Neural progenitor cell (in vitro differentiated cells): ENCODE data around the gene HUWE1. TPM values are rescaled to one million over a fixed set of nuclear protein-coding genes. Genes with fewer than 3 reads are reported as not detected.

ENCODE experiments used
- DNase-seq: peaks from one replicate; pipeline ENCODE4 v3.0.0-alpha.2; 2016; ENCODE audit warnings: low spot score
- H2AFZ ChIP-seq: fragments of 200-600 bp; sonication (generic); replicated peaks from 2 replicates; pipeline ENCODE4 v1.6.1; 2016; ENCODE audit warnings: antibody characterized with exemption
- H3F3A ChIP-seq: fragments of 200-600 bp; sonication (generic); 2 replicates; pipeline ENCODE4 v1.6.1; 2016; ENCODE audit warnings: antibody characterized with exemption, low read depth
- H3K27ac ChIP-seq: fragments of 200-600 bp; sonication (generic); 2 replicates; pipeline ENCODE4 v1.5.1; 2016; ENCODE audit warnings: mild to moderate bottlenecking
- H3K27me3 ChIP-seq: fragments of 200-600 bp; sonication (generic); 2 replicates; pipeline ENCODE4 v1.6.1; 2016; ENCODE audit warnings: mild to moderate bottlenecking, moderate library complexity
- H3K36me3 ChIP-seq: fragments of 200-600 bp; sonication (generic); 2 replicates; pipeline ENCODE4 v1.5.1; 2016
- H3K4me1 ChIP-seq: fragments of 200-600 bp; sonication (generic); 2 replicates; pipeline ENCODE4 v1.6.1; 2016; ENCODE audit warnings: mixed run types
- H3K4me2 ChIP-seq: fragments of 200-600 bp; sonication (generic); 2 replicates; pipeline ENCODE4 v1.6.1; 2016
- H3K4me3 ChIP-seq: fragments of 200-600 bp; sonication (generic); 2 replicates; pipeline ENCODE4 v1.5.1; 2016
- H3K79me2 ChIP-seq: fragments of 200-600 bp; sonication (generic); 2 replicates; pipeline ENCODE4 v1.6.1; 2016; ENCODE audit warnings: low read depth
- H3K9ac ChIP-seq: fragments of 200-600 bp; sonication (generic); 2 replicates; pipeline ENCODE4 v1.6.1; 2016
- H3K9me3 ChIP-seq: fragments of 200-600 bp; sonication (generic); 2 replicates; pipeline ENCODE4 v1.5.1; 2016; ENCODE audit warnings: low read depth
- H4K20me1 ChIP-seq: fragments of 200-600 bp; sonication (generic); 2 replicates; pipeline ENCODE4 v1.6.1; 2016; ENCODE audit warnings: low read depth
- H3K27ac Mint-ChIP-seq: 3 replicates; pipeline ENCODE4 v1.8.0; 2021; ENCODE audit warnings: mixed read lengths
- H3K27me3 Mint-ChIP-seq: 2 replicates; pipeline ENCODE4 v1.8.0; 2022; ENCODE audit warnings: low read depth, mild to moderate bottlenecking, inconsistent platforms, moderate library complexity, mixed read lengths; ENCODE audit not compliant: insufficient read depth
- H3K36me3 Mint-ChIP-seq: 3 replicates; pipeline ENCODE4 v1.8.0; 2021; ENCODE audit warnings: mixed read lengths
- H3K4me1 Mint-ChIP-seq: 3 replicates; pipeline ENCODE4 v1.8.0; 2021; ENCODE audit warnings: mixed read lengths
- H3K4me3 Mint-ChIP-seq: 3 replicates; pipeline ENCODE4 v1.8.0; 2021; ENCODE audit warnings: mild to moderate bottlenecking, moderate library complexity, mixed read lengths
- H3K9me3 Mint-ChIP-seq: 3 replicates; pipeline ENCODE4 v1.8.0; 2020; ENCODE audit warnings: mixed read lengths
- EZH2 ChIP-seq: fragments of 200-600 bp; sonication (generic); IDR thresholded peaks from 2 replicates; pipeline ENCODE4 v1.6.1; 2017; ENCODE audit warnings: antibody characterized with exemption, mild to moderate bottlenecking, moderate library complexity
- EZH2phosphoT487 ChIP-seq: fragments of 200-600 bp; sonication (generic); IDR thresholded peaks from 2 replicates; pipeline ENCODE4 v1.6.1; 2017; ENCODE audit warnings: antibody characterized with exemption
- total RNA-seq: library from RNA; depleted of rRNA; stranded (reverse); fragments of >200 nt; gene quantifications from 2 replicates; pipeline ENCODE4 v1.2.3, GENCODE V29; 2015; ENCODE audit warnings: low replicate concordance
- TF ChIP-seq, protein P1 (sequence below): fragments of 200-600 bp; sonication (generic); IDR thresholded peaks from 2 replicates; pipeline ENCODE4 v1.5.1; 2017; ENCODE audit warnings: antibody characterized with exemption, mild to moderate bottlenecking

HUWE1 gene
- total RNA-seq, 1 donor from 2014 or later: 149 TPM

DNA sequence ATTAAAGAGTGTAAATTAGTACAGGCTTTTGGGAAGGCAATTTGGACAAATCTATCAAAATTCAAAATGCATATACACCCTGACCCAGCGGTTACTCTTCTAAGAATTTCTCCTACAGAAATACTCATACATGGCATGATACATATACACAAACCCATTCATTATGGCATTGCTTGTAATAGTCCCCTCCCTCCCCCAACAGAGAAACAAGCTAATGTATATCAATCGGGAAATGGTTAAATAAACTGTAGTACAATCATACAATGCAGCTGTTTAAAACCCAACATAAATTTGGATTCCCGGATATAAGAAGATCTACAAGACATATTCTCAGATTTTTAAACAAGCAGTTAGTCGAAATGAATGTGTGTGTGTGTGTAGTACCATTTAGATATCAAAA is 808 bp downstream of the HUWE1 start:
- H3K4me1 Mint-ChIP-seq: peaks cover 9% of the 10 kb centered on the region
- Histone ChIP-seq H3K9me3 (no peaks in the 10 kb centered on the region), H3K27ac (peak overlapping the region; percentile 88), H3K79me2 (peaks cover 47% of the 10 kb centered on the region), H3K27me3 (no peaks in the 10 kb centered on the region), H3K4me2 (peak overlapping the region; percentile 82), H3F3A (peaks cover 31% of the 10 kb centered on the region), H3K36me3 (no peaks in the 10 kb centered on the region), H3K4me1 (no peaks in the 10 kb centered on the region), H4K20me1 (peaks cover 16% of the 10 kb centered on the region), H2AFZ (no peak overlapping the region), H3K9ac (peak overlapping the region; percentile 67), H3K4me3 (peak overlapping the region; percentile 76)
- H3K9me3 Mint-ChIP-seq: peaks cover 6% of the 10 kb centered on the region
- TF ChIP-seq EZH2phosphoT487: no peak
- TF ChIP-seq, protein P1, sequence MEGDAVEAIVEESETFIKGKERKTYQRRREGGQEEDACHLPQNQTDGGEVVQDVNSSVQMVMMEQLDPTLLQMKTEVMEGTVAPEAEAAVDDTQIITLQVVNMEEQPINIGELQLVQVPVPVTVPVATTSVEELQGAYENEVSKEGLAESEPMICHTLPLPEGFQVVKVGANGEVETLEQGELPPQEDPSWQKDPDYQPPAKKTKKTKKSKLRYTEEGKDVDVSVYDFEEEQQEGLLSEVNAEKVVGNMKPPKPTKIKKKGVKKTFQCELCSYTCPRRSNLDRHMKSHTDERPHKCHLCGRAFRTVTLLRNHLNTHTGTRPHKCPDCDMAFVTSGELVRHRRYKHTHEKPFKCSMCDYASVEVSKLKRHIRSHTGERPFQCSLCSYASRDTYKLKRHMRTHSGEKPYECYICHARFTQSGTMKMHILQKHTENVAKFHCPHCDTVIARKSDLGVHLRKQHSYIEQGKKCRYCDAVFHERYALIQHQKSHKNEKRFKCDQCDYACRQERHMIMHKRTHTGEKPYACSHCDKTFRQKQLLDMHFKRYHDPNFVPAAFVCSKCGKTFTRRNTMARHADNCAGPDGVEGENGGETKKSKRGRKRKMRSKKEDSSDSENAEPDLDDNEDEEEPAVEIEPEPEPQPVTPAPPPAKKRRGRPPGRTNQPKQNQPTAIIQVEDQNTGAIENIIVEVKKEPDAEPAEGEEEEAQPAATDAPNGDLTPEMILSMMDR: no peak
- no peak for TF ChIP-seq EZH2
- H3K27ac Mint-ChIP-seq: peak overlapping the region; percentile 92
- peaks cover 5% of the 10 kb centered on the region for H3K27me3 Mint-ChIP-seq
- H3K36me3 Mint-ChIP-seq: peaks cover 3% of the 10 kb centered on the region
- DNase-seq: no peak
- peak overlapping the region; percentile 95 for H3K4me3 Mint-ChIP-seq

DNA sequence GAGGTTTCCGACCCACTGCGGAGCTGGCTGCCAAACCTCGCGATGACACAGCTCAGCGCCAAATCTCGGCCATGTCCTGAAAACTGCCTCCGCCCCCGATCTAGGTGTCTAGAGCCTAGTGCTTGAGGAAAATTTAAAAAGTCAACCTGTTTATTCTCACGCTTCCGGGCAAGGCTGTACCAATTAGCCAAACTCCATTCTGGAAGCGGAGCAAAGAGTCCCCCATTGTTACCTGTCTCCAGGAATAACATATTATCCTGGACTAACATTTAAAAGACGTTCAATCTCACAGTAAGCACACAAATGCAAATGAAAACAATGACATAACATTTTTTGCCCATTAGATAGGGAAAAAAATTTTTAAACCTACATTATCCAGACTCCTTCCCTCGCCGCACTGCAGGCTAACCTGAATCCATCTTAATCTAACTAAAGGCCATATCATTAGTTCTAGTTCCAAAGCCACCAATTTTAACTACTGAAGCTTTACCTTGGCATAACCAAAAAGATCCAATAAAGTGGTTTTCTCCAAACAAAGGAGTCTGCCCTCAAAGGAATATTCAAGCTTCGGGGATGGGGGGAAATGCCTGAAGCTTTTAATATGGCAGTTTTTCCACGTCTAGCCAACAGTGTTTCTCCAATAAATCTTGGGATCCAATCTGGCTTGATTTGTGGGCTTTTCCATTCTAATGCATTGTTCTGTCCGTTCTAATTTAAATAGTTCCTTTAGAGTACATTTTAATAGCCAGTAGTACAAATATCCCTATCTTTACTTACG is 1.9 kb downstream of the HUWE1 start:
- peak overlapping the region; percentile 95 for H3K4me3 Mint-ChIP-seq
- peaks cover 9% of the 10 kb centered on the region for H3K36me3 Mint-ChIP-seq

DNA sequence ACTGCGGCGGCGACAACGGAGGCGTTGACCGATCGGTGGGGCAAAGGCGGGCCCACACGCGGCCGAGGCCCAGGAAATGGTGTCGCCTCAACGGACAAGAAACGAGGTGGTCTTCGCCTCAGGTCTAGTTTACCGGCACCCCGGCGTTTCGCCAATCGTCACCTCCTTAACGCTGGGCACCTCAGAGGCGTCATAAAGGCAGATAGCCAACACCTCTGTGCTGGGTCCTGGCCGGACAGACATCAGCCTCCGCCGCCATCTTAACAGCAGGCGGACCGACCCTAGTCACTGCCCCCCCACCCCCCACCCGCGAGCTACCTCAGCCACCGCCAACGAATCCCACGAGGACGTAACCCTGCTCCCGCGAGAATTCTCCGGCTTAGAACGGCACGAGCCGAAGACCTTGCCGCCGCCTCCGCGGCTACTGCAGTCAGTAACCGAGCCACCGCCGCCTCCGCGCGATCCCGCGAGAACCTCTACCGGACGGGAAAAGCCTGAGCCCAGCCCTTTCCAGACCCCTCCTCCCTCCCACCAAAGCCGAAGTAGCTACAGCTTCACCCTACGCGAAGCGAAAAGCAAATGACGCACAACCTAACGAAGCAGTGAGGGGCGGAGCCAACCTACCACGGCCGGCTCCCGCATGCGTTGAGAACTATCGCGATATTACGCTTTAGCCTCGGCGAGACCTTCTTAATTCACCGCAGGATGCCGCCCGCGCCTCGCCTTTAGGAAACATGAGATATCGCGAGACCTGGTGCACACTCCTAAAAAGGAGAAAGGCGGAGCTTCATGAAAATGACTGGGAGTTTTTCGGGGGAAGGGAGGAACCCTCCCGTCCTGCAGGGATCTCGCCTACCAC is 2.7 kb downstream of the HUWE1 start:
- Histone ChIP-seq H3K9ac (peak overlapping the region; percentile 94), H3K4me2 (peak overlapping the region; percentile 76), H3F3A (peaks cover 31% of the 10 kb centered on the region), H3K4me1 (no peaks in the 10 kb centered on the region), H3K4me3 (peak overlapping the region; percentile 76), H3K27me3 (no peaks in the 10 kb centered on the region), H3K36me3 (no peaks in the 10 kb centered on the region), H3K27ac (peak overlapping the region; percentile 95), H2AFZ (no peak overlapping the region), H4K20me1 (peaks cover 36% of the 10 kb centered on the region), H3K79me2 (peaks cover 66% of the 10 kb centered on the region), H3K9me3 (no peaks in the 10 kb centered on the region)
- peaks cover 9% of the 10 kb centered on the region for H3K4me1 Mint-ChIP-seq
- H3K36me3 Mint-ChIP-seq: peaks cover 9% of the 10 kb centered on the region
- peaks cover 5% of the 10 kb centered on the region for H3K27me3 Mint-ChIP-seq
- peak overlapping the region; percentile 95 for H3K4me3 Mint-ChIP-seq
- peak; percentile 98 for DNase-seq
- H3K9me3 Mint-ChIP-seq: peaks cover 6% of the 10 kb centered on the region
- peak overlapping the region; percentile 72 for H3K27ac Mint-ChIP-seq
- TF ChIP-seq EZH2 (no peak), EZH2phosphoT487 (no peak)
- TF ChIP-seq, protein P1: no peak

More for the DNA sequence above, 1.9 kb downstream of the HUWE1 start:
- Histone ChIP-seq H3K9me3 (no peaks in the 10 kb centered on the region), H4K20me1 (peaks cover 27% of the 10 kb centered on the region), H3K27me3 (no peaks in the 10 kb centered on the region), H3K27ac (peak overlapping the region; percentile 16), H3K36me3 (no peaks in the 10 kb centered on the region), H3F3A (peaks cover 31% of the 10 kb centered on the region), H3K79me2 (peaks cover 58% of the 10 kb centered on the region), H3K4me1 (no peaks in the 10 kb centered on the region), H3K4me3 (peak overlapping the region; percentile 76), H3K4me2 (peak overlapping the region; percentile 82), H3K9ac (peak overlapping the region; percentile 67), H2AFZ (no peak overlapping the region)
- peaks cover 6% of the 10 kb centered on the region for H3K9me3 Mint-ChIP-seq
- H3K27me3 Mint-ChIP-seq: peaks cover 5% of the 10 kb centered on the region
- no peak for DNase-seq
- TF ChIP-seq, protein P1: no peak
- no peak for TF ChIP-seq EZH2phosphoT487
- TF ChIP-seq EZH2: no peak
- peaks cover 9% of the 10 kb centered on the region for H3K4me1 Mint-ChIP-seq
- H3K27ac Mint-ChIP-seq: peak overlapping the region; percentile 72
